Kidney epithelial cell (primary cell): ENCODE data around the gene SPSB2. TPM values are rescaled to one million over a fixed set of nuclear protein-coding genes. Genes with fewer than 3 reads are reported as not detected.
A peak's percentile ranks its signal among the peaks of the same experiment; 100 is the strongest.
"Not testable (repeated sequence)": the region's sequence is repeated elsewhere in the genome, so short reads cannot be mapped to it uniquely, and the experiment has no call there.

Source experiments
- DNase-seq: peaks from one replicate; pipeline ENCODE4 v3.0.0-alpha.2; 2010; ENCODE audit warnings: low read depth
- H3K27me3 ChIP-seq: 2 replicates; pipeline ENCODE4 v1.6.0; 2011; ENCODE audit warnings: low read length; ENCODE audit not compliant: control insufficient read depth, insufficient read depth
- H3K36me3 ChIP-seq: 2 replicates; pipeline ENCODE4 v1.5.1; 2011; ENCODE audit warnings: low read length; ENCODE audit not compliant: control insufficient read depth, insufficient read depth
- H3K4me3 ChIP-seq: 2 replicates; pipeline ENCODE4 v1.5.1; 2011; ENCODE audit warnings: low read depth, mild to moderate bottlenecking, control low read depth, low read length
- total RNA-seq: library from RNA; depleted of rRNA; stranded (reverse); fragments of >200 nt; gene quantifications from 2 replicates; pipeline ENCODE4 v1.2.3, GENCODE V29; 2015
- TF ChIP-seq, protein P1 (sequence below): IDR thresholded peaks from 2 replicates; pipeline ENCODE4 v1.5.1; 2011; ENCODE audit warnings: mild to moderate bottlenecking, moderate library complexity, low read length, control low read depth, inconsistent platforms; ENCODE audit not compliant: insufficient read depth, poor library complexity, severe bottlenecking

SPSB2 gene
- total RNA-seq, 1 donor from 2014 or later: 10.1 TPM

DNA sequence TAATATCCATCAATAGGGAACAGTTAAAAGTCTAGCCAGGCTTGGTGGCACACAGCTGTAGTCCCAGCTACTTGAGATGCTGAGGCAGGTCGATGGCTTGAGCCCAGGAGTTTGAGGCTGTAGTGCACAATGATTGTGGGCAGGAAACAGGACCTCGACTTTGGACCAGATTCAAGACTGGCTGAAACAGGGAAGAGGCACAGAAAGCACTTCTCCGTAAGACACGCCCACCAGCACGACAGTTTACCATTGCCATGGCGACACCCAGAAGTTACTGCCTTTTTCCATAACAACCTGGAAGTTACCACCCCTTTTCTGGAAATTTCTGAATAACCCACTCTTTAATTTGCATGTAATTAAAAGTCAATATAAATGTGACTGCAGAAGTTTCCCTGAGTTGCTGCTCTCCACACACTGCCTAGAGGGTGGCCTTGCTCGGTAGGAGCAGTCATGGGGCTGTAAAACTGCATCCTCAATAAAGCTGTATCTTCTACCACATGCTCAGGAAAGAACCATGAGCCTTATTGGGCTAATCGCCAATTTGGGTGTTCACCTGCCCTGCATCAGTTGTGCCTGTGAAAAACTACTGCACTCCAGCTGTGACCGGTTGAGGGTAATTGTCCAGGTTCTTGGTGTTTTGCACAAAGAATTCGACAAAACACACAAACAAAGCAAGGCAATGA is 26.9 kb upstream of the SPSB2 start:
- H3K4me3 ChIP-seq: no peak overlapping the region
- H3K27me3 ChIP-seq: no peaks in the 10 kb centered on the region
- no peaks in the 10 kb centered on the region for H3K36me3 ChIP-seq
- DNase-seq: no peak
- TF ChIP-seq, protein P1, sequence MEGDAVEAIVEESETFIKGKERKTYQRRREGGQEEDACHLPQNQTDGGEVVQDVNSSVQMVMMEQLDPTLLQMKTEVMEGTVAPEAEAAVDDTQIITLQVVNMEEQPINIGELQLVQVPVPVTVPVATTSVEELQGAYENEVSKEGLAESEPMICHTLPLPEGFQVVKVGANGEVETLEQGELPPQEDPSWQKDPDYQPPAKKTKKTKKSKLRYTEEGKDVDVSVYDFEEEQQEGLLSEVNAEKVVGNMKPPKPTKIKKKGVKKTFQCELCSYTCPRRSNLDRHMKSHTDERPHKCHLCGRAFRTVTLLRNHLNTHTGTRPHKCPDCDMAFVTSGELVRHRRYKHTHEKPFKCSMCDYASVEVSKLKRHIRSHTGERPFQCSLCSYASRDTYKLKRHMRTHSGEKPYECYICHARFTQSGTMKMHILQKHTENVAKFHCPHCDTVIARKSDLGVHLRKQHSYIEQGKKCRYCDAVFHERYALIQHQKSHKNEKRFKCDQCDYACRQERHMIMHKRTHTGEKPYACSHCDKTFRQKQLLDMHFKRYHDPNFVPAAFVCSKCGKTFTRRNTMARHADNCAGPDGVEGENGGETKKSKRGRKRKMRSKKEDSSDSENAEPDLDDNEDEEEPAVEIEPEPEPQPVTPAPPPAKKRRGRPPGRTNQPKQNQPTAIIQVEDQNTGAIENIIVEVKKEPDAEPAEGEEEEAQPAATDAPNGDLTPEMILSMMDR: no peak

DNA sequence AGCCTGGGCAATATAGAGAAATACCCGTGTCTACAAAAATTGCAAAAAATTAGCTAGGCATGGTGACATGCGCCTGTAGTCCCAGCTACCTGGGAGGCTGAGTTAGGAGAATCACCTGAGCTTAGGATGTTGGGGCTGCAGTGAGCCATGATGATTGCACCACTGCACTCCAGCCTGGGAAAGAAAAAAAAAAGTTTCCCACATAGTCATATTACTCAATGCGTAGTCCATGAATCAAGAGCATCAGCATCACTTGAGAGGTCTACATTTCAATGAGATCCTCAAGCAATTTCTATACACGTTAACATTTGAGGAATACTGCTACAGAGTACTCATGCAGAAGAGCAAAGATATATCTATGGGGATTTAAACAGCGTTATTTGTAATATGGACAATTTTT is 26.3 kb upstream of the SPSB2 start:
- DNase-seq: no peak
- no peaks in the 10 kb centered on the region for H3K36me3 ChIP-seq

DNA sequence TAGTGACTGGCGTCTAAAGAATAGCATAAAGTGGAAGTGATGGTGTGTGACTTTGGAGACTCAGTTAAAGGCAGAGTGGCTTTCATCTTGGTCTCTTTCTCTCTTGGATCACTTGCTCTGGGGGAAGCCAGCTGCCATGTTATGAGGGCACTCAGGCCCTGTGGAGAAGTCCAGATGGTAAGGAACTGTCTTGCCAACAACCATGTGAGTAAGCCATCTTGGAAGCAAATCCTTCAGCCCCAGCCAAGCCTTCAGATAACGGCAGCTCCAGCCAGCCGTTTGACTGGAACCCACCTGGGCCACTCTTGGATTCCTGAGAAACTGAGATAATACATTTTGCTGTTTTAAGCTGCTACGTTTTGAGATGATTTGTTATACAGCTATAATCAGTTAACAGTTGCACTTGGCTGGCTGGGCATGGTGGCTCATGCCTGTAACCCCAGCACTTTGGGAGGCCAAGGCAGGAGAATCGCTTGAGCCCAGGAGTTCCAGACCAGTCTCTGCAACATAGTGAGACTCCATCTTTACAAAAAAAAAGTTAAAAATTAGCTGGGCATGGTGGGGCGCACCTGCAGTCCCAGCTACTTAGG is 23.8 kb upstream of the SPSB2 start:
- Histone ChIP-seq H3K4me3 (no peak overlapping the region), H3K27me3 (no peaks in the 10 kb centered on the region), H3K36me3 (no peaks in the 10 kb centered on the region)
- no peak for DNase-seq
- TF ChIP-seq, protein P1: no peak

More for the DNA sequence above, 26.3 kb upstream of the SPSB2 start:
- Histone ChIP-seq H3K27me3 (no peaks in the 10 kb centered on the region), H3K4me3 (no peak overlapping the region)
- TF ChIP-seq, protein P1: no peak

DNA sequence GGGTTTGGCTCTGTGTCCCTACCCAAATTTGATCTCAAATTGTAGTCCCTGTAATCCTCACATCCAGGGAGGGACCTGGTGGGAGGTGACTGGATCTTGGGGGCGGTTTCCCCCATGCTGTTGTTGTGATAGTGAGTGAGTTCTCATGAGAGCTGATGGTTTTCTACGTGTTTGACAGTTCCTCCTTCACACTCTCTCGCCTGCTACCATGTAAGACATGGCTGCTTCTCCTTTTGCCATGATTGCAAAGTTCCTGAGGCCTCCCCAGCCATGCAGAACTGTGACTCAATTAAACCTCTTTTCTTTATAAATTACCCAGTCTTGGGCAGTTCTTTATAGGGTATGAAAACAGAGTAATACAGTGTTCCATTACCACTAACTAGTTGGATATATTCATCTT is 21.2 kb upstream of the SPSB2 start:
- DNase-seq: no peak
- Histone ChIP-seq H3K27me3 (no peaks in the 10 kb centered on the region), H3K36me3 (no peaks in the 10 kb centered on the region), H3K4me3 (no peak overlapping the region)
- TF ChIP-seq, protein P1: no peak

DNA sequence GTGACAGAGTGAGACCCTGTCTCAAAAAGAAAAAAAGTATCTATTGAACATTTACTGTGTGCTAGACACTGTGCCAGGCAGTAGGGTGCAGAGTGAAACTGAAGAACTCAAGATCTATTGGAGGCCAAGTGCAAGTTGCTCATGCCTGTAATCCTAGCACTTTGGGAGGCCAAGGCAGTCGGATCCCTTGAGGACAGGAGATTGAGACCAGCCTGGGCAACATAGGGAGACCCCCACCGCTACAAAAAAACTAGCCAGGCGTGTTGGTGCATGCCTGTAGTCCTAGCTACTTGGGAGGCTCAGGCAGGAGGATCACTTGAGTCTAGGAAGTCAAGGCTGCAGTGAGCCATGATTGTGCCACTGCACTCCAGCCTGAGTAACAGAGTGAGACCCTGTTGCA is 19.6 kb upstream of the SPSB2 start:
- not testable (repeated sequence) for DNase-seq, H3K4me3 ChIP-seq, H3K27me3 ChIP-seq, H3K36me3 ChIP-seq

DNA sequence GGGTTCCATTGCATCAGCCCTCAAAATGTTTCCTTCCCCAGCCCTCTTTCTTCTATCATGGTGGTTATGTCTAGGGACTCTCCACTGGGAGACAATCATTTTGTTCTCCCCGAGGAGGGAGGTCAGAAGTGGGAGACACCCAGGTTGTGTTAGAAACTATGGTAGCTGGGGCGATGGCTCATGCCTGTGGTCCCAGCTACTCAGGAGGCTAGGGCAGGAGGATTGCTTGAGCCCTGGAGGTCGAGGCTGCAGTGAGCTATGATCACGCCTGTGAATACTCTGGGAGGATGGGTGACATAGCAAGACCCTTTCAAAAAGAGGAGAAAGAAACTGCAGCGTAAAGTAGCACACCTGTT is 18.5 kb upstream of the SPSB2 start:
- DNase-seq: no peak
- TF ChIP-seq, protein P1: no peak
- Histone ChIP-seq H3K4me3 (peak overlapping the region; percentile 42), H3K36me3 (no peaks in the 10 kb centered on the region), H3K27me3 (no peaks in the 10 kb centered on the region)
